BLaER1 treated with 17β-estradiol and CSF1 and Interleukin-3, amounts not matched to agents 10 nM and 100 nM (cell line): ENCODE results near the gene OPTN.
A peak's percentile ranks its signal among the peaks of the same experiment; 100 is the strongest.

ENCODE experiments used
- H3K27ac ChIP-seq, 11 experiments: shearing (Covaris generic); formaldehyde crosslinking; 2 replicates each; pipeline ENCODE4 v1.8.1; 2022
- H3K27me3 ChIP-seq, 11 experiments: shearing (Covaris generic); formaldehyde crosslinking; 2 replicates each; pipeline ENCODE4 v1.8.1; 2022
- H3K36me3 ChIP-seq, 11 experiments: shearing (Covaris generic); formaldehyde crosslinking; 2 replicates each; pipeline ENCODE4 v1.8.1; 2022
- H3K4me1 ChIP-seq, 10 experiments: shearing (Covaris generic); formaldehyde crosslinking; 2 replicates each; pipeline ENCODE4 v1.8.1; 2022
- H3K4me2 ChIP-seq, 11 experiments: shearing (Covaris generic); formaldehyde crosslinking; 2 replicates each; pipeline ENCODE4 v1.8.1; 2022
- H3K4me3 ChIP-seq, 10 experiments: shearing (Covaris generic); formaldehyde crosslinking; 2 replicates each; pipeline ENCODE4 v1.8.1; 2022
- H3K9ac ChIP-seq, 11 experiments: shearing (Covaris generic); formaldehyde crosslinking; 2 replicates each; pipeline ENCODE4 v1.8.1; 2022
- H3K9me3 ChIP-seq, 11 experiments: shearing (Covaris generic); formaldehyde crosslinking; replicated peaks in 1 of 11; 2 replicates each; pipeline ENCODE4 v1.8.1; 2022
- H4K20me1 ChIP-seq, 11 experiments: shearing (Covaris generic); formaldehyde crosslinking; 2 replicates each; pipeline ENCODE4 v1.8.1; 2022
- Cebpa-rat ChIP-seq, 11 experiments: shearing (Covaris generic); IDR thresholded peaks; 2 replicates each; pipeline ENCODE4 v1.8.1; 2022

The OPTN gene

GRCh38 chr10:13099144-13099665 lies 758 bp upstream of the OPTN start:
- TF ChIP-seq Cebpa-rat (IDR thresholded peaks at IDR 0.05) = no peak
- Histone ChIP-seq H3K9me3 (no peaks in the 10 kb centered on the region), H3K4me2 (peak overlapping the region; percentile 79 to 92 (median 83)), H3K27me3 (no peaks in the 10 kb centered on the region), H3K4me1 (peaks cover 6 to 24% (median 12%) of the 10 kb centered on the region in 10 experiments), H4K20me1 (peaks cover 0 to 27% (median 0%) of the 10 kb centered on the region in 11 experiments; a peak in 5 of 22 replicates), H3K9ac (peak overlapping the region; percentile 73 to 95 (median 85)), H3K27ac (peak overlapping the region; percentile 41 to 95 (median 79); a peak in 20 of 22 replicates), H3K4me3 (peak overlapping the region; percentile 74 to 94 (median 90)), H3K36me3 (peaks cover 0 to 11% (median 0%) of the 10 kb centered on the region in 11 experiments; a peak in 4 of 22 replicates)

- peaks cover 0 to 42% (median 0%) of the 10 kb centered on the region in 11 experiments; a peak in 6 of 22 replicates for H4K20me1 ChIP-seq
Measured at GRCh38 chr10:13100349-13101294, 659 bp downstream of the OPTN start.

GRCh38 chr10:13102002-13102794 lies 2.2 kb downstream of the OPTN start:
- Histone ChIP-seq H3K27me3 (no peaks in the 10 kb centered on the region), H3K9ac (no peak overlapping the region), H3K4me1 (peaks cover 6 to 24% (median 12%) of the 10 kb centered on the region in 10 experiments), H3K36me3 (peaks cover 0 to 37% (median 0%) of the 10 kb centered on the region in 11 experiments; a peak in 5 of 22 replicates), H3K27ac (no peak overlapping the region), H3K4me3 (no peak overlapping the region), H3K4me2 (peak overlapping the region in 4 of 11 experiments; percentile 21 to 100 (median 48); a peak in 7 of 22 replicates), H3K9me3 (no peaks in the 10 kb centered on the region), H4K20me1 (peaks cover 0 to 57% (median 0%) of the 10 kb centered on the region in 11 experiments; a peak in 6 of 22 replicates)
- no peak for TF ChIP-seq Cebpa-rat (IDR thresholded peaks at IDR 0.05)

More at GRCh38 chr10:13100349-13101294, 659 bp downstream of the OPTN start:
- peak overlapping the region; percentile 73 to 95 (median 85) for H3K9ac ChIP-seq
- peak overlapping the region; percentile 74 to 94 (median 90) for H3K4me3 ChIP-seq
- H3K4me1 ChIP-seq = peaks cover 6 to 24% (median 12%) of the 10 kb centered on the region in 10 experiments
- peak overlapping the region; percentile 82 to 100 (median 92) for H3K4me2 ChIP-seq
- H3K27me3 ChIP-seq = no peaks in the 10 kb centered on the region
- no peak for TF ChIP-seq Cebpa-rat (IDR thresholded peaks at IDR 0.05)
- peaks cover 0 to 24% (median 0%) of the 10 kb centered on the region in 11 experiments; a peak in 5 of 22 replicates for H3K36me3 ChIP-seq
- peak overlapping the region; percentile 61 to 95 (median 80) for H3K27ac ChIP-seq
- no peaks in the 10 kb centered on the region for H3K9me3 ChIP-seq

GRCh38 chr10:13103554-13103953 lies 3.6 kb downstream of the OPTN start:
- H3K27ac ChIP-seq = no peak overlapping the region
- no peak overlapping the region for H3K4me3 ChIP-seq
- H3K9me3 ChIP-seq = no peaks in the 10 kb centered on the region
- 0 out of 22 replicates have a peak, but pooled peaks cover 0 to 5% (median 0%) of the 10 kb centered on the region in 11 experiments for H3K27me3 ChIP-seq
- peaks cover 0 to 70% (median 0%) of the 10 kb centered on the region in 11 experiments; a peak in 6 of 22 replicates for H4K20me1 ChIP-seq
- H3K9ac ChIP-seq = no peak overlapping the region
- no peak overlapping the region for H3K4me2 ChIP-seq
- H3K4me1 ChIP-seq = peaks cover 6 to 33% (median 14%) of the 10 kb centered on the region in 10 experiments
- peaks cover 0 to 38% (median 0%) of the 10 kb centered on the region in 11 experiments; a peak in 5 of 22 replicates for H3K36me3 ChIP-seq
- no peak for TF ChIP-seq Cebpa-rat (IDR thresholded peaks at IDR 0.05)

GRCh38 chr10:13104697-13105096 lies 4.7 kb downstream of the OPTN start:
- H3K4me3 ChIP-seq = no peak overlapping the region
- TF ChIP-seq Cebpa-rat (IDR thresholded peaks at IDR 0.05) = no peak
- H3K9me3 ChIP-seq = no peaks in the 10 kb centered on the region
- 0 out of 22 replicates have a peak, but pooled peaks cover 0 to 5% (median 0%) of the 10 kb centered on the region in 11 experiments for H3K27me3 ChIP-seq
- H3K36me3 ChIP-seq = peaks cover 0 to 49% (median 3%) of the 10 kb centered on the region in 11 experiments; a peak in 8 of 22 replicates
- no peak overlapping the region for H3K9ac ChIP-seq
- peaks cover 0 to 82% (median 0%) of the 10 kb centered on the region in 11 experiments; a peak in 6 of 22 replicates for H4K20me1 ChIP-seq
- H3K4me1 ChIP-seq = peaks cover 6 to 28% (median 9%) of the 10 kb centered on the region in 10 experiments; a peak in 19 of 20 replicates
- H3K27ac ChIP-seq = no peak overlapping the region
- peak overlapping the region in 1 of 11 experiments; percentile 31; a peak in 1 of 22 replicates for H3K4me2 ChIP-seq

- Histone ChIP-seq H3K27ac (no peak overlapping the region), H3K36me3 (peaks cover 0 to 54% (median 3%) of the 10 kb centered on the region in 11 experiments; a peak in 10 of 22 replicates), H4K20me1 (peaks cover 0 to 86% (median 0%) of the 10 kb centered on the region in 11 experiments; a peak in 6 of 22 replicates), H3K9ac (no peak overlapping the region), H3K4me3 (no peak overlapping the region), H3K9me3 (no peaks in the 10 kb centered on the region), H3K4me2 (peak overlapping the region in 1 of 11 experiments; percentile 31; a peak in 1 of 22 replicates), H3K4me1 (peaks cover 6 to 28% (median 9%) of the 10 kb centered on the region in 10 experiments; a peak in 19 of 20 replicates), H3K27me3 (peaks cover 0 to 5% (median 0%) of the 10 kb centered on the region in 11 experiments; a peak in 1 of 22 replicates)
- no peak for TF ChIP-seq Cebpa-rat (IDR thresholded peaks at IDR 0.05)
Measured at GRCh38 chr10:13105184-13105583, 5.2 kb downstream of the OPTN start.

GRCh38 chr10:13106387-13107045 lies 6.6 kb downstream of the OPTN start:
- no peak overlapping the region for H3K9ac ChIP-seq
- no peak overlapping the region for H3K4me2 ChIP-seq
- H4K20me1 ChIP-seq = peaks cover 0 to 100% (median 0%) of the 10 kb centered on the region in 11 experiments; a peak in 6 of 22 replicates
- H3K4me1 ChIP-seq = peaks cover 0 to 25% (median 2%) of the 10 kb centered on the region in 10 experiments; a peak in 6 of 20 replicates
- no peak overlapping the region for H3K27ac ChIP-seq
- H3K4me3 ChIP-seq = no peak overlapping the region
- H3K9me3 ChIP-seq = no peaks in the 10 kb centered on the region
- TF ChIP-seq Cebpa-rat (IDR thresholded peaks at IDR 0.05) = no peak
- peaks cover 0 to 67% (median 8%) of the 10 kb centered on the region in 11 experiments; a peak in 10 of 22 replicates for H3K36me3 ChIP-seq
- H3K27me3 ChIP-seq = peaks cover 0 to 5% (median 0%) of the 10 kb centered on the region in 11 experiments; a peak in 1 of 22 replicates
